HEK293 (cell line): Measurements from ENCODE around the gene CYB561D2.

ENCODE experiments used
- CTCF ChIA-PET: fragments of 350-600 bp; formaldehyde crosslinking; extraction: SDS; loops from one replicate; lab custom pipeline; 2021; ENCODE audit warnings: antibody characterized with exemption; lab: Yijun Ruan, JAX
- POLR2A ChIA-PET: fragments of 300-600 bp; formaldehyde crosslinking; extraction: SDS; loops from one replicate; lab custom pipeline; 2020; ENCODE audit warnings: antibody characterized with exemption, inconsistent platforms; lab: Yijun Ruan, JAX
- H3K27ac ChIP-seq: fragments of 200-500 bp; sonication (Bioruptor generic); 2 replicates; pipeline ENCODE4 v1.5.1; 2014; ENCODE audit warnings: low read depth, low read length, control low read depth, inconsistent platforms; ENCODE audit errors: extremely low read depth
- H3K36me3 ChIP-seq, 2 experiments: fragments of 200-500 bp in 1 of 2; sonication (Bioruptor generic) in 1 of 2; 1 replicate in 1 of 2; 2 replicates in 1 of 2; pipeline ENCODE4 v1.5.1; 2014 to 2017; ENCODE audit warnings: inconsistent platforms in 2 of 2, low read length in 2 of 2; ENCODE audit not compliant: control insufficient read depth in 2 of 2, insufficient read depth in 1 of 2
- H3K4me1 ChIP-seq: fragments of 200-500 bp; sonication (Bioruptor generic); 2 replicates; pipeline ENCODE4 v1.5.1; 2014; ENCODE audit warnings: mild to moderate bottlenecking, low read length, inconsistent platforms; ENCODE audit not compliant: control insufficient read depth, insufficient read depth
- H3K4me3 ChIP-seq: 2 replicates; pipeline ENCODE4 v1.5.1; 2011; ENCODE audit warnings: low read depth, mild to moderate bottlenecking, control low read depth, low read length, moderate library complexity
- H3K9me3 ChIP-seq: fragments of 200-500 bp; sonication (Bioruptor generic); 2 replicates; pipeline ENCODE4 v1.5.1; 2014; ENCODE audit warnings: low read depth, low read length, inconsistent platforms; ENCODE audit not compliant: control insufficient read depth, insufficient read depth
- BCL11A ChIP-seq: fragments of 450-650 bp; formaldehyde crosslinking; IDR thresholded peaks from 2 replicates; pipeline ENCODE4 v1.5.1; 2016; ENCODE audit warnings: low read depth, missing biosample characterization, missing genetic modification characterization
- CTCF ChIP-seq: fragments of 450-650 bp; formaldehyde crosslinking; IDR thresholded peaks from 2 replicates; pipeline ENCODE4 v1.5.1; 2016; ENCODE audit warnings: missing biosample characterization, missing genetic modification characterization
- GFI1B ChIP-seq: fragments of 450-650 bp; formaldehyde crosslinking; IDR thresholded peaks from 2 replicates; pipeline ENCODE4 v1.5.1; 2016; ENCODE audit warnings: missing biosample characterization, missing genetic modification characterization
- GLIS1 ChIP-seq: fragments of 450-650 bp; formaldehyde crosslinking; IDR thresholded peaks from 2 replicates; pipeline ENCODE4 v1.5.1; 2016; ENCODE audit warnings: missing biosample characterization, missing genetic modification characterization
- KLF1 ChIP-seq: fragments of 450-650 bp; formaldehyde crosslinking; IDR thresholded peaks from 2 replicates; pipeline ENCODE4 v1.5.1; 2016; ENCODE audit warnings: missing biosample characterization, missing genetic modification characterization
- KLF8 ChIP-seq: fragments of 450-650 bp; formaldehyde crosslinking; IDR thresholded peaks from 2 replicates; pipeline ENCODE4 v1.5.1; 2016; ENCODE audit warnings: missing biosample characterization, missing genetic modification characterization
- OSR2 ChIP-seq: fragments of 450-650 bp; formaldehyde crosslinking; IDR thresholded peaks from 2 replicates; pipeline ENCODE4 v1.5.1; 2016; ENCODE audit warnings: missing biosample characterization, missing genetic modification characterization
- PATZ1 ChIP-seq: fragments of 450-650 bp; formaldehyde crosslinking; IDR thresholded peaks from 2 replicates; pipeline ENCODE4 v1.5.1; 2016; ENCODE audit warnings: missing biosample characterization, missing genetic modification characterization
- SCRT1 ChIP-seq: fragments of 450-650 bp; formaldehyde crosslinking; IDR thresholded peaks from 2 replicates; pipeline ENCODE4 v1.5.1; 2016; ENCODE audit warnings: missing biosample characterization, missing genetic modification characterization, borderline replicate concordance
- SCRT2 ChIP-seq: fragments of 450-650 bp; formaldehyde crosslinking; IDR thresholded peaks from 2 replicates; pipeline ENCODE4 v1.5.1; 2016; ENCODE audit warnings: missing biosample characterization, missing genetic modification characterization
- SP2 ChIP-seq: fragments of 450-650 bp; formaldehyde crosslinking; IDR thresholded peaks from 2 replicates; pipeline ENCODE4 v1.5.1; 2016; ENCODE audit warnings: missing biosample characterization, missing genetic modification characterization
- ZBTB1 ChIP-seq: fragments of 450-650 bp; formaldehyde crosslinking; IDR thresholded peaks from 2 replicates; pipeline ENCODE4 v1.5.1; 2016; ENCODE audit warnings: missing biosample characterization, missing genetic modification characterization
- ZBTB17 ChIP-seq: fragments of 450-650 bp; formaldehyde crosslinking; IDR thresholded peaks from 2 replicates; pipeline ENCODE4 v1.5.1; 2016; ENCODE audit warnings: missing biosample characterization, missing genetic modification characterization
- ZBTB6 ChIP-seq: fragments of 450-650 bp; formaldehyde crosslinking; IDR thresholded peaks from 2 replicates; pipeline ENCODE4 v1.5.1; 2017; ENCODE audit warnings: missing biosample characterization, missing genetic modification characterization
- ZBTB8A ChIP-seq: fragments of 450-650 bp; formaldehyde crosslinking; IDR thresholded peaks from 2 replicates; pipeline ENCODE4 v1.5.1; 2016; ENCODE audit warnings: missing biosample characterization, missing genetic modification characterization
- ZEB2 ChIP-seq: fragments of 450-650 bp; formaldehyde crosslinking; IDR thresholded peaks from 2 replicates; pipeline ENCODE4 v1.5.1; 2016; ENCODE audit warnings: missing biosample characterization, missing genetic modification characterization
- ZNF341 ChIP-seq: fragments of 450-650 bp; formaldehyde crosslinking; IDR thresholded peaks from 2 replicates; pipeline ENCODE4; 2016; ENCODE audit warnings: low read depth, missing biosample characterization, missing genetic modification characterization
- ZNF362 ChIP-seq: fragments of 450-650 bp; formaldehyde crosslinking; IDR thresholded peaks from 2 replicates; pipeline ENCODE4 v1.5.1; 2016; ENCODE audit warnings: missing biosample characterization, missing genetic modification characterization
- ZNF558 ChIP-seq: fragments of 450-650 bp; formaldehyde crosslinking; IDR thresholded peaks from 2 replicates; pipeline ENCODE4 v1.5.1; 2016; ENCODE audit warnings: missing biosample characterization, missing genetic modification characterization
- ZNF610 ChIP-seq: fragments of 450-650 bp; formaldehyde crosslinking; IDR thresholded peaks from 2 replicates; pipeline ENCODE4 v1.5.1; 2016; ENCODE audit warnings: missing biosample characterization, missing genetic modification characterization, borderline replicate concordance
- ZNF629 ChIP-seq: fragments of 450-650 bp; formaldehyde crosslinking; IDR thresholded peaks from 2 replicates; pipeline ENCODE4 v1.5.1; 2017; ENCODE audit warnings: missing biosample characterization, missing genetic modification characterization
- ZNF639 ChIP-seq: fragments of 450-650 bp; formaldehyde crosslinking; IDR thresholded peaks from 2 replicates; pipeline ENCODE4 v1.5.1; 2016; ENCODE audit warnings: missing biosample characterization, missing genetic modification characterization
- ZNF654 ChIP-seq: fragments of 450-650 bp; formaldehyde crosslinking; IDR thresholded peaks from 2 replicates; pipeline ENCODE4 v1.5.1; 2016; ENCODE audit warnings: low read depth, missing biosample characterization, missing genetic modification characterization
- ZNF707 ChIP-seq: fragments of 450-650 bp; formaldehyde crosslinking; IDR thresholded peaks from 2 replicates; pipeline ENCODE4 v1.5.1; 2016; ENCODE audit warnings: missing biosample characterization, missing genetic modification characterization

The CYB561D2 gene

GRCh38 chr3:50345586-50346234, 5.0 kb upstream of the CYB561D2 start, which contains the start of gene ZMYND10:
TSS of gene ZMYND10 (minus strand) at chr3:50345732. CDS start at chr3:50345579, 153 bp downstream.
- Histone ChIP-seq H3K36me3 (peaks cover 0 to 55% of the 10 kb centered on the region in 2 experiments; a peak in 1 of 3 replicates), H3K4me3 (peak within 1 kb of the TSS; percentile 15), H3K4me1 (peaks cover 4% of the 10 kb centered on the region; the same call in 1 of the 2 replicates), H3K27ac (no peak within 1 kb of the TSS; the same call in 1 of the 2 replicates), H3K9me3 (no peaks in the 10 kb centered on the region)
- TF ChIP-seq SP2: peak; percentile 61
- TF ChIP-seq KLF1 (tag by site-specific recombination): 0 out of 2 replicates have a peak, but pooled peaks have one; percentile 19
- peak; percentile 22; the same call in 1 of the 2 replicates for TF ChIP-seq ZNF610 (tag by site-specific recombination)
- no peak for TF ChIP-seq ZNF707 (tag by site-specific recombination)
- TF ChIP-seq GFI1B (tag by site-specific recombination): no peak
- TF ChIP-seq ZBTB8A (tag by site-specific recombination): peak; percentile 95
- no peak for TF ChIP-seq ZNF558 (tag by site-specific recombination)
- POLR2A ChIA-PET: interaction anchor here (1.0 to 1.5 kb wide), 2 partner anchors 9 to 11 kb away, joined by 3 to 12 read pairs; no protein-coding TSS in a partner anchor
- CTCF ChIA-PET: interaction anchor here (0.7 to 2.4 kb wide), 3 partner anchors 126 to 269 kb away, joined by 3 to 16 read pairs (median 4); no protein-coding TSS in a partner anchor

- Histone ChIP-seq H3K27ac (no peak overlapping the region), H3K4me1 (peaks cover 4% of the 10 kb centered on the region; the same call in 1 of the 2 replicates), H3K36me3 (peaks cover 0 to 50% of the 10 kb centered on the region in 2 experiments; a peak in 1 of 3 replicates), H3K9me3 (no peaks in the 10 kb centered on the region), H3K4me3 (no peak overlapping the region)
- CTCF ChIA-PET: interaction anchor here (0.5 to 5.3 kb wide), 14 partner anchors 11 to 737 kb away, joined by 3 to 27 read pairs (median 3); partner anchors contain the start of gene CISH
- POLR2A ChIA-PET: interaction anchor here (0.7 to 5.3 kb wide), 5 partner anchors 10 to 195 kb away, joined by 3 to 51 read pairs (median 5); partner anchors contain the start of gene TUSC2
- 0 out of 2 replicates have a peak, but pooled peaks have one; percentile 26 for TF ChIP-seq ZNF639
- TF ChIP-seq GLIS1 (tag by site-specific recombination): peak; percentile 27; the same call in 1 of the 2 replicates
- no peak for TF ChIP-seq ZBTB1 (tag by site-specific recombination)
- TF ChIP-seq ZBTB17 (tag by site-specific recombination): 0 out of 2 replicates have a peak, but pooled peaks have one; percentile 20
- no peak for TF ChIP-seq ZNF629 (tag by site-specific recombination)
- TF ChIP-seq SCRT2 (tag by site-specific recombination): peak; percentile 71
- no peak for TF ChIP-seq ZBTB6
- TF ChIP-seq BCL11A: no peak
- no peak for TF ChIP-seq SP2
- TF ChIP-seq PATZ1 (tag by site-specific recombination): peak; percentile 46; the same call in 1 of the 2 replicates
- peak; percentile 76 for TF ChIP-seq ZNF654 (tag by site-specific recombination)
- TF ChIP-seq OSR2 (tag by site-specific recombination): no peak
- peak; percentile 64; the same call in 1 of the 2 replicates for TF ChIP-seq KLF8 (tag by site-specific recombination)
- TF ChIP-seq CTCF (tag by site-specific recombination): peak; percentile 56
- 0 out of 2 replicates have a peak, but pooled peaks have one; percentile 32 for TF ChIP-seq ZEB2 (tag by site-specific recombination)
- peak; percentile 98 for TF ChIP-seq ZNF362
- TF ChIP-seq ZNF341 (tag by site-specific recombination): peak; percentile 44; the same call in 1 of the 2 replicates
- TF ChIP-seq SCRT1 (tag by site-specific recombination): 0 out of 2 replicates have a peak, but pooled peaks have one; percentile 22
Measured at GRCh38 chr3:50347187-50347813, 3.4 kb upstream of the CYB561D2 start.
